ENCODE measurements around the gene KIF3B.
"Not testable (repeated sequence)": the region's sequence is repeated elsewhere in the genome, so short reads cannot be mapped to it uniquely, and the experiment has no call there.

GRCh38 chr20:32322260-32322659 lies 44.8 kb downstream of the KIF3B start:
- TF ChIP-seq, protein P1, sequence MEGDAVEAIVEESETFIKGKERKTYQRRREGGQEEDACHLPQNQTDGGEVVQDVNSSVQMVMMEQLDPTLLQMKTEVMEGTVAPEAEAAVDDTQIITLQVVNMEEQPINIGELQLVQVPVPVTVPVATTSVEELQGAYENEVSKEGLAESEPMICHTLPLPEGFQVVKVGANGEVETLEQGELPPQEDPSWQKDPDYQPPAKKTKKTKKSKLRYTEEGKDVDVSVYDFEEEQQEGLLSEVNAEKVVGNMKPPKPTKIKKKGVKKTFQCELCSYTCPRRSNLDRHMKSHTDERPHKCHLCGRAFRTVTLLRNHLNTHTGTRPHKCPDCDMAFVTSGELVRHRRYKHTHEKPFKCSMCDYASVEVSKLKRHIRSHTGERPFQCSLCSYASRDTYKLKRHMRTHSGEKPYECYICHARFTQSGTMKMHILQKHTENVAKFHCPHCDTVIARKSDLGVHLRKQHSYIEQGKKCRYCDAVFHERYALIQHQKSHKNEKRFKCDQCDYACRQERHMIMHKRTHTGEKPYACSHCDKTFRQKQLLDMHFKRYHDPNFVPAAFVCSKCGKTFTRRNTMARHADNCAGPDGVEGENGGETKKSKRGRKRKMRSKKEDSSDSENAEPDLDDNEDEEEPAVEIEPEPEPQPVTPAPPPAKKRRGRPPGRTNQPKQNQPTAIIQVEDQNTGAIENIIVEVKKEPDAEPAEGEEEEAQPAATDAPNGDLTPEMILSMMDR (IDR thresholded peaks at IDR 0.05) = not testable (repeated sequence)
- TF ChIP-seq POLR2A (IDR thresholded peaks at IDR 0.05) = not testable (repeated sequence)

All from heart left ventricle (tissue), 13 donors.